GM21825 (cell line): ENCODE data around the gene EIF4EBP3.

Source experiments
- ATAC-seq: cut with Tn5 transposase; IDR thresholded peaks from one replicate; pipeline ENCODE4 v1.9.1; 2021; ENCODE audit warnings: mild to moderate bottlenecking, moderate library complexity; ENCODE audit not compliant: unreplicated experiment

Gene EIF4EBP3

GRCh38 chr5:140547508-140548299 lies at the start of gene EIF4EBP3:
Gene EIF4EBP3 (plus strand): TSS chr5:140547662. CDS start chr5:140547738, 76 bp downstream.
- ATAC-seq: peak; percentile 97

GRCh38 chr5:140497897-140498296 lies 49.6 kb upstream of the EIF4EBP3 start:
- ATAC-seq: no peak

- ATAC-seq: no peak
These were observed 48.9 kb upstream of the EIF4EBP3 start for GRCh38 chr5:140498591-140498990.

GRCh38 chr5:140502834-140503233 lies 44.6 kb upstream of the EIF4EBP3 start:
- ATAC-seq: no peak

- ATAC-seq: no peak
These were observed 37.6 kb upstream of the EIF4EBP3 start for GRCh38 chr5:140509898-140510297.

- ATAC-seq: no peak
These were observed 34.3 kb upstream of the EIF4EBP3 start for GRCh38 chr5:140513124-140513523.

- no peak for ATAC-seq
These were observed 23.5 kb upstream of the EIF4EBP3 start for GRCh38 chr5:140524003-140524402.

GRCh38 chr5:140540227-140540626 lies 7.2 kb upstream of the EIF4EBP3 start:
- no peak for ATAC-seq

- no peak for ATAC-seq
These were observed 4.5 kb upstream of the EIF4EBP3 start for GRCh38 chr5:140542972-140543371.

- ATAC-seq: no peak
These were observed 2.5 kb upstream of the EIF4EBP3 start for GRCh38 chr5:140544986-140545385.

GRCh38 chr5:140545606-140546005 lies 1.9 kb upstream of the EIF4EBP3 start:
- ATAC-seq: no peak

GRCh38 chr5:140546851-140547507 lies 483 bp upstream of the EIF4EBP3 start:
- no peak for ATAC-seq

- ATAC-seq: peak; percentile 6
These were observed 832 bp downstream of the EIF4EBP3 start for GRCh38 chr5:140548300-140548688.

GRCh38 chr5:140548791-140549190 lies 1.3 kb downstream of the EIF4EBP3 start:
- ATAC-seq: no peak

- ATAC-seq: no peak
These were observed 2.0 kb downstream of the EIF4EBP3 start for GRCh38 chr5:140549237-140550144.

- no peak for ATAC-seq
These were observed 3.0 kb downstream of the EIF4EBP3 start for GRCh38 chr5:140550147-140551079.

- no peak for ATAC-seq
These were observed 4.4 kb downstream of the EIF4EBP3 start for GRCh38 chr5:140551872-140552271.

GRCh38 chr5:140553657-140554056 lies 6.2 kb downstream of the EIF4EBP3 start:
- no peak for ATAC-seq

- ATAC-seq: no peak
These were observed 7.0 kb downstream of the EIF4EBP3 start for GRCh38 chr5:140554454-140554853.

GRCh38 chr5:140555747-140556312 lies 8.4 kb downstream of the EIF4EBP3 start:
- no peak for ATAC-seq
